Stimulated activated naive CD4-positive, alpha-beta T cell (primary cell): ENCODE data around the gene MT1B.
"Not testable (repeated sequence)": the region's sequence is repeated elsewhere in the genome, so short reads cannot be mapped to it uniquely, and the experiment has no call there.

Source experiments
- DNase-seq, 6 experiments: peaks; one replicate each; lab custom pipeline; 2025; lab: John Stamatoyannopoulos, UW

Gene MT1B

DNA sequence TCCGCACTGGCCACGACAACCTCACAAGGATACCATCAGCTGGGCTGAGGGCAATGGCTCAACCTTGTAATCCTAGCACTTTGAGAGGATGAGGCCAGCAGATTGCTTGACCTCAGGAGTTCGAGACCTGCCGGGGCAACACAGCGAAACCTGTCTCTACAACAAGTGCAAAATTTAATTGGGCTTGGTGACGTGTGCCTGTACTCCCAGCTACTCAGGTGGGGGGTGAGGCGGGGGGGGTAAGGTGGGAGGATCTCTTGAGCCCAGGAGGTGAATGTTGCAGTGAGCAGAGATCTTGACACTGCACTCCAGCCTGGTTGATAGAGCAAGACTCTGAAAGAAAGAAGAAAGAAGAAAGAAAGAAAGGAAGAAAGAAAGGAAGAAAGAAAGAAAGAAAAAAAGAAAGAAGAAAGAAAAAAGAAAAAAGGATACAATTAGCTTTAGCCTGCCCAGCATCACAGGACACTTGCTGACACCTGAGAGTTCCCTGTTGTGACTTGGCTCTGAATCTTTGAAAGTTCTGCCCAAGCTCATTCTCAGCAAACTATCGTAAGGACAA is 31.3 kb upstream of the MT1B start:
- DNase-seq = no peak

DNA sequence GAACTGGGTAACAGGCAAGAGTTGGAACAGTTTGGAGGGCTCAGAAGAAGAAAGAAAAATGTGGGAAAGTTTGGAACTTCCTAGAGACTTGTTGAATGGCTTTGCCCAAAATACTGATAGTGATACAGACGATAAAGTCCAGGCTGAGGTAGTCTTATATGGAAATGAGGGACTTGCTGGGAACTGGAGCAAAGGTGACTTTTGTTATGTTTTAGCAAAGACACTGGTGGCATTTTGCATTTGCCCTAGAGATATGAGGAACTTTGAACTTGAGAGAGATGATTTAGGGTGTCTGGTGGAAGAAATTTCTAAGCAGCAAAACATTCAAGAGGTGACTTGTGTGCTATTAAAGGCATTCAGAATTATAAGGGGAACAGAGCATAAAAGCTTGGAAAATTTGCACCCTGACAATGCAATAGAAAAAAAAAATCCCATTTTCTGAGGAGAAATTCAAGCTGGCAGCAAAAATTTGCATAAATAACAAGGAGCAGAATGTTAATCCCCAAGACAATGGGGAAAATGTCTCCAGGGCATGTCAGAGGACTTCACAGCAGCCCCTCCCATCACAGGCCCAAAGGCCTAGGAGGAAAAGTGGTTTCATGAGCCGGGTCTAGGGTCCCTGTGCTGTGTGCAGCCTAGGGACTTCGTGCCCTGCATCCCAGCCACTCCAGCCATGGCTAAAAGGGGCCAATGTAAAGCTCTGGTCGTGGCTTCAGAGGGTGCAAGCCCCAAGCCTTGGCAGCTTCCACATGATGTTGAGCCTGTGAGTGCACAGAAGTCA is 29.8 kb upstream of the MT1B start:
- not testable (repeated sequence) for DNase-seq

DNA sequence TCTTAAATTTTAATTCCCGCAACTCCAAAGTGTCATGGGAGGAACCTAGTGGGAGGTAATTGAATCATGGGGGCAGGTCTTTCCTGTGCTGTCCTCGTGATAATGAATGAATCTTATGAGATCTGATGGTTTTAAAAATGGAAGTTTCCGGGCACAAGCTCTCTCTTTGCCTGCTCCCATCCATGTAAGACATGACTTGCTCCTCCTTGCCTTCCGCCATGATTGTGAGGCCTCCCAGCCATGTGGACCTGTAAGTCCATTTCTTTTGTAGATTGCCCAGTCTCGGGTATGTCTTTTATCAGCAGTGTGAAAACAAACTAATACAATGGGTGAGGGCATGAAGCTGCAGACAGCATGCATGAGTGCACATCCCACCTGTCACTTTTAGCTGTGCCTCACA is 28.5 kb upstream of the MT1B start:
- DNase-seq = not testable (repeated sequence)

DNA sequence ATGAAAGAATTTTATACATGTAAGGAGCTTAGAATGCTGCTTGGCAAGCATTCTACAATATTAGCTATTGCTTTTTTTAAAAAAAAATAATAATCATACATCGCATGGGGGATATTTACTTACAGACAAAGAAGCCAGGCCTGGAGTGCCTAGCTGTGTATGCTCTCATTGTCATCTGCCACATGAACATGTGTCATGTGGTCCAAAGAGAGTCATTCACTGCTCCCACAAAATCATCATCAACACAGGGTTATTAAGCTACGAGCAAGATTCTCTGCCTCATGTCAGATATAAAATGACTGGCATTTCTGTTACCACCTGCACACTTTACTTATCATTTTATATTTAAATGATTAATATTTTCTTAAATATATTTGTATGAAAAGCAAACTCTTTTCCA is 28.0 kb upstream of the MT1B start:
- no peak for DNase-seq

DNA sequence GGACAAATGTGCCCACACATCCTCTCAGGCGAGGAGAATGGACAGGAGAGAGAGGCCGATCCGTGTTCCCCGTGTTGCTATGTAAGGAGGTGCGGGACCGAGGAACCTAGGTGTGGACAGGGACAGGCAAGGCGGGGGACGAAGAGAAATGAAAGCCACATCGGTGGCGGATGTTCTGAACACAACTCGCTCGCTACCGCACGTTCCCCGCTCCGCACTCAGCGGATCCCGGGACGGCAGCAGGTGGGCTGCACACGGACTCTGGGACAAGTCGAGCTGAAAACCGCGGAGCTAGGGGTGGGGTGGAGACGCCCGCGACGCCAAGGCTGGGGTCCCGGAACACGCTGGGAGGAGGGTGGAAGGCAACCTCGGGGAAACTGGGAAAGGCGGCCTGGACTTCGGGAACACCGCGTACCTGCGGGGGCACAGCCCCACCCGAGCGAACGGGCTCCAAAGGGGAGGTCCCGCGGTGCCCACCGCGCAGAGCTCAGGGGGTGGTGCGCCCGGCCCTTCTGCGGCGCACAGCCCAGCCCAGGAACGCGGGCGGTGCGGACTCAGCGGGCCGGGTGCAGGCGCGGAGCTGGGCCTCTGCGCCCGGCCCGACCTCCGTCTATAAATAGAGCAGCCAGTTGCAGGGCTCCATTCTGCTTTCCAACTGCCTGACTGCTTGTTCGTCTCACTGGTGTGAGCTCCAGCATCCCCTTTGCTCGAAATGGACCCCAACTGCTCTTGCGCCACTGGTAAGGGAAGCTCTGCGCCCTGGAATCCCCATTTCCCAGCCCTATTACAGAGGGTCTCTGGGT is 26.3 kb upstream of the MT1B start, which contains the start of gene MT1E:
MT1E (plus strand) TSS at position 642 of the 803 bp plus-strand sequence; CDS start at position 713, 71 bp downstream.
- DNase-seq = peak in 3 of 6 experiments; percentile 14 to 48 (median 27)

DNA sequence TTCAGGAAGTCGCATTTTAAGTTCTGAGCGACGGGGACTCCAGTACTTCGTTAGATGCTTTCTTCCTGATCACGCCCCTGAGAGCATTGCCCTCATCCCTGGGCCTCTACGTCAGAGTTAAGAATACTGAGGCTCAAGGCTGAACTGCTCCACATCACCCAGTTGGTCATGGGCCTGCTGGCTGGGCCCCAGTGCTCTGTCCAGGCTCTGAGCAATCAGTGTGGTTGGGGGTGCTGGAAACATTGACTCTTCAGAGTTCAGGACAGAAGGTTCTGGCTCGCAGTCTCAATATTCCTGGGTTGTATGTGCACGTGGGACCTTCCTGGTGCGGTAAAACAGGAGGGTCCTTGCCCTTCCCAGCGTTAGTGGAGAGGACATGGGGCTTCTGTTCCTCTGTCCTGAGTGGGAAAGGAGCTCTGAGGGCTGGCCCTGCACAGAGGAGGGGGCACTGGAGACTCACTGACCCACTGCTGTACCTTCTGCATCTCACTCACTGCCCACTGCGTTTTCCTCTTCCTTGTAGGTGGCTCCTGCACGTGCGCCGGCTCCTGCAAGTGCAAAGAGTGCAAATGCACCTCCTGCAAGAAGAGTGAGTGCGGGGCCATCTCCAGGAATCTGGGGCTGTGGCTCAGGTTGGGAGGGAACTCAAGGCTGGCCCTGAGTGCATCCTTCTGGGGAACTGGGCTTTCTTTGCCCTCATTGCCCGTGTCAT is 25.6 kb upstream of the MT1B start:
- no peak for DNase-seq

DNA sequence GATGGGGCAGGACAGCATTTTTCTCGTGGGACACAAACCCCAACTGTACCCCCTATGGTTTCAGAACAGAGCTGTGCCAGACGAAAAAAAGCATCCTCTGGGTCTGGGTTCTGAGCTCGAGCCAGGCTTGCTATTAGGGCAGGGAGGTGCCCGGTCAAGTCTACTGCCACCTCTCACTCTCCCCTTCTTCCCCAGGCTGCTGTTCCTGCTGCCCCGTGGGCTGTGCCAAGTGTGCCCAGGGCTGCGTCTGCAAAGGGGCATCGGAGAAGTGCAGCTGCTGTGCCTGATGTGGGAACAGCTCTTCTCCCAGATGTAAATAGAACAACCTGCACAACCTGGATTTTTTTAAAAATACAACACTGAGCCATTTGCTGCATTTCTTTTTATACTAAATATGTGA is 25.0 kb upstream of the MT1B start:
- DNase-seq = no peak

DNA sequence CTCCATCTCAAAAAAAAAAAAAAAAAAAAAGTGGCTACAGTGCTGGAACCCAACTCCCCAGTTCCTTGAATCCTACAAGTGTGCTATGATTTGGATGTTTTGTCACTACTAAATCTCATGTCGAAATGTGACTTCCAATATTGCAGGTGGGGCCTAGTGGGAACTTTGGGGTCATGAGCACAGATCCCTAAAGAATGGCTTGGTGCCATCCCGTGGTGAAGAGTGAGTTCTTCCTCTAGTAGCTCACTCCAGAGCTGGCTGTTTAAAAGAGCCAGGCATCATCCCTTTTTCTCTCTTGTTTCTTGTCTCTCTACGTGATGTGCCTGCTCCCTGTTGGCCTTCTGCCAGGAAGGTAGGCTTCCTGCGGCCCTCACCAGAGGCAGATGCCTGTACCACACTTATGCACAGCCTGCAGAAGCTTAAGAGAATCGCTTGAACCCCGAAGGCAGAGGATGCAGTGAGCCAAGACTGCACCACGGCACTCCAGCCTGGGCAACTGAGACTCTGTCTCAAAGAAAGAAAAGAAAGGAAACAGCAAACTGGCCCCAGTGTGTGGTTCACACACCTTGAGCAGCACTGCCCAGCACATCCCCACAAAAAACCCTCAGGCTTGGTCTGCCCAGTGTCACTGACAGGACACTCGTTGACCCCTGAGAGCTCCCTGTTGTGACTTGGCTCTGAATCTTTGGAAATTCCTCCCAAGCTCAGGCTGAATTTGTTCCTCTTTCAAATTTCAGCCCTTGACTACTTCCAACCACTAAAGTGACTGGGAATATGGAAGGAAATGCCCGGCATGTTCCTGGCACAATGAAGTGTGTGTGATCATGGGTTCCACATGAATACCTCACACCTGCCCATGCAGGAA is 23.0 kb upstream of the MT1B start:
- no peak for DNase-seq

DNA sequence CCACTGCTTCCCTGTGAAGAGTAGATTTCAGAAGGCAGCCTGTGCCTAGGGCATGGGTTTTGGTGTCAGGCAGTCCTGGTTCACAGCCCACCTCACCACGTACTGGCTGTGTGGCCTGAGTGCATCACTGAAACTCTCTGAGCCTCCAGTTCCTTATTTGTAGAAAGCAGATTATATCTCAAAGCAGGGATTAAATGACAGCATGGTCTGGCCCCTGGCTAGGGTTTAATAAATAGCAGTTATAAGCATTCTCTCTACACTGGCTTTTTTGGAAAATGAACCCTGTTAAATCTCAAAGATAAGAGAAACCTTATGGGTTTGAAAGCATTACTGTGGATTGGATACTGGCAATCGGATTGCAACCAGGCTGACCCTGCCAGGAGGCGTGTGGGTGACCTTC is 22.2 kb upstream of the MT1B start:
- no peak for DNase-seq

DNA sequence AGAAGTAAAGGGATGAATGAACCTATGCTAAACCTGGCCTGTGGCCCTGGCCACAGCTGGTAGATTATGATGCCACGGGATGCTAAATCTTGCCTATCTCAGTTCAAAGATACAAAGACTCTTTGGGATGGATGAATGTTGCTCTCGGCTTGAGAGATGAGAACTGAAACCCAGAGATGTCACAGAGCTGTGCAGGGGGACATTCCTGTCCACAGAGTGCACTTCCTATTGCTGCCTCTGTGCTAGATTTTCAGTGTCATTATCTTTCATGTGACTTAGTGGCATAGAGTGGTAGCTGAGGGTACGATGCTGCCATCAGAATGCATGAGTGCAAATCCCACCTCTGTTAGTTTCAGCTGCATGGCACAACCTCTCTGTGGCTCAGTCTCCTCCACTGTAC is 21.6 kb upstream of the MT1B start:
- no peak for DNase-seq

DNA sequence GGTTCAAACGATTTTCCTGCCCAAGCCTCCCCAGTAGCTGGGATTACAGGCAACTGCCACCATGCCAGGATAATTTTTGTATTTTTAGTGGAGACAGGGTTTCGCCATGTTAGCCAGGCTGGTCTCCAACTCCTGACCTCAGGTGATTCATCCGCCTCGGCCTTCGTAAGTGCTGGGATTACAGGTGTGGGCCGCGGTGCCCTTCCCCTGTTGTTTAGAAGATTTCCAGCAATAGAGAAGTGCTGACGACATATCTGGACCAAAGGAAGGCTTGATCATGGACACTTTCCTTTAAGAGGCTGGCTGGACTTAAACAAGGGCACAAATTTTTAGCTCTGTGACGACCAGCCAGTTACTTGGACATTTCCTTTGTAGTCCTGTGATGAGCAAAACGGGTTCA is 20.5 kb upstream of the MT1B start:
- no peak for DNase-seq

DNA sequence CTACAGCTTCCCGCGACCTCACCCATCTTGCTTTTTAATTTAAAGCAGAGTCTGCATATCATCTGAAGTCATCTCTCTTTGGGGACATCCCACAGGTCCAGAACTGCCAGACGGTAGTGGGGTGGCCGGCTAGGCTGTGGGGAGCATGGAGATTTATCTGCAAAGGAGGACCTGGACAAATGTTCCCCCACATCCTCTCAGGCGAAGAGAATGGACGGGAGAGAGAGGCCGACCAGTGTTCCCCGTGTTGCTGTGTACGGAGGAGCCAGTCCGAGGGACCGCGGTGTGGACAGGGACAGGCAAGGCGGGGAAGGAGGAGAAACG is 19.9 kb upstream of the MT1B start:
- DNase-seq = no peak

DNA sequence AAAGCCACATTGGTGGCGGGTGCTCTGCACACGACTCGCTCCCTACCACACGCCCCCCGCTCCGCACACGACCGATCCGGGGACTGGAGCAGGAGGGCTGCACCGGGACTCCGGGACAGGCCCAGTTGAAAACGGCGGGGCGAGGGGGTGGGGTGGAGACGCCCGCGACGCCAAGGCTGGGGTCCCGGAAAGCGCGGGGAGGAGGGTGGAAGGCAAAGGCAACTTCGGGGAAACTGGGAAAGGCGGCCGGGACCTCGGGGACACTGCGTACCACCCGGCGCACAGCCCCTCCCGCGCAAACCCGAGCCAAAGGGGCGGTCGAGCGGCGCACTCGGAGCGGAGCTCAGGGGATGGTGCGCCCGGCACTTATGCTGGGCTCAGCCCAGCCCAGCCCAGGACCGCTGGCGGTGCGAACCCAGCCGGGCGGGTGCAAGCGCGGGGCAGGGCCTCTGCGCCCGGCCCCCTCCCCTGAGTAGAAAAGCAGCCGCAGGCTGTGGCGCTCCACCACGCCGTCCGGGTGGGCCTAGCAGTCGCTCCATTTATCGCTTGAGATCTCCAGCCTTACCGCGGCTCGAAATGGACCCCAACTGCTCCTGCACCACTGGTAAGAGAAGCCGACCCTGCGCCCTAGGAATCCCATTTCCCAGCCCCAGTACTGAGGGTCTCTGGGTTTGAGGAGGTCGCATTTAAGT is 19.4 kb upstream of the MT1B start, which contains the start of gene MT1M:
MT1M (plus strand) TSS at position 504 of the 692 bp plus-strand sequence; CDS start at position 577, 73 bp downstream.
- no peak for DNase-seq

DNA sequence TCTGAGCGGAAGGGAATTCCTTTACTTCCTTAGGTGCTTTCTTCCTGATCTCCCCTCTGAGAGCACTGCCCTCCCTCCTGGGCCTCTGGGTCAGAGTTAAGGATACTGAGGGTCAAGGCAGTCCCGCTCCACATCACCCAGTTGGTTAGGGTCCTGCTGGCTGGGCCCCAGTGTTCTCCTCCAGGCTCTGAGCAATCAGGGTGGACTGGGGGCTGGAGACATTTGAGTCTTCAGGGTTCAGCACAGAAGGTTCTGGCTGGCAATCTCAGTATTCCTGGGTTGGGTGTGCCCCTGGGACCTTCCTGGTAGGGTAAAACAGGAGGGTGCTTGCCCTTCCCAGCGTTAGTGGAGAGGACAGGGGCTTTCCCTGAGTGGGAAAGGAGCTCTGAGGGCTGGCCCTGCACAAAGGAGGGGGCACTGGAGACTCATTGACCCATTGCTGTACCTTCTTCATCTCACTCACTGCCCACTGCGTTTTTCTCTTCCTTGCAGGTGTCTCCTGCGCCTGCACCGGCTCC is 18.8 kb upstream of the MT1B start:
- DNase-seq = no peak

DNA sequence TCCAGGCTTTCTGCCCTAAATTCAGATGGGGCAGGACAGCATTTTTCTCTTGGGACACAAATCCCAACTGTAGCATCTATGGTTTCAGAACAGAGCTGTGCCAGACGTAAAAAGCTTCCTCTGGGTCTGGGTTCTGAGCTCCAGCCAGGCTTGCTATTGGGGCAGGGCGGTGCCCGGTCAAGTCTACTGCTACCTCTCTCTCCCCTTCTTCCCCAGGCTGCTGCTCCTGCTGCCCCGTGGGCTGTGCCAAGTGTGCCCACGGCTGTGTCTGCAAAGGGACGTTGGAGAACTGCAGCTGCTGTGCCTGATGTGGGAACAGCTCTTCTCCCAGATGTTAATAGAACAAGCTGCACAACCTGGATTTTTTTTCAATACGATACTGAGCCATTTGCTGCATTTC is 18.2 kb upstream of the MT1B start:
- DNase-seq = no peak

DNA sequence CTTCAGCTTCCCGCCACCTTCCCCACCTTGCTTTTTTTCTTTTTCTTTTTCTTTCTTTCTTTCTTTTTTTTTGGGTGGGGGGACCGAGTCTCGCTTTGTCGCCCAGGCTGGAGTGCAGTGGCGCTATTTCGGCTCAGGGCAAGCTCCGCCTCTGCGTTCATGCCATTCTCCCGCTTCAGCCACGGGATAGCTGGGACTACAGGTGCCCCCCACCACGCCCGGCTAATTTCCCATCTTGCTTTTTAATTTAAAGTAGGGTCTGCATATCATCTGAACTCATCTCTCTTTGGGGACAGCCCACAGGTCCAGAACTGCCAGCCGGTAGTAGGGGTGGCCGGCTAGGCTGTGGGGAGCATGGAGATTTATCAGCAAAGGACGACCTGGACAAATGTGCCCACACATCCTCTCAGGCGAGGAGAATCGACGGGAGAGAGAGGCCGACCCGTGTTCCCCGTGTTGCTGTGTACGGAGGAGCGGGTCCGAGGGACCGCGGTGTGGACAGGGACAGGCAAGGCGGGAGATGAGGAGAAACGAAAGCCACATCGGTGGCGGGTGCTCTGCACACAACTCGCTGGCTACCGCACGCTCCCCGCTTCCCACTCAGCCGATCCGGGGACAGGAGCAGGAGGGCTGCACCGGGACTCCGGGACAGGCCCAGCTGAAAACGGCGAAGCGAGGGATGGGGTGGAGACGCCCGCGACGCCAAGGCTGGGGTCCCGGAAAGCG is 16.8 kb upstream of the MT1B start:
- DNase-seq = no peak

DNA sequence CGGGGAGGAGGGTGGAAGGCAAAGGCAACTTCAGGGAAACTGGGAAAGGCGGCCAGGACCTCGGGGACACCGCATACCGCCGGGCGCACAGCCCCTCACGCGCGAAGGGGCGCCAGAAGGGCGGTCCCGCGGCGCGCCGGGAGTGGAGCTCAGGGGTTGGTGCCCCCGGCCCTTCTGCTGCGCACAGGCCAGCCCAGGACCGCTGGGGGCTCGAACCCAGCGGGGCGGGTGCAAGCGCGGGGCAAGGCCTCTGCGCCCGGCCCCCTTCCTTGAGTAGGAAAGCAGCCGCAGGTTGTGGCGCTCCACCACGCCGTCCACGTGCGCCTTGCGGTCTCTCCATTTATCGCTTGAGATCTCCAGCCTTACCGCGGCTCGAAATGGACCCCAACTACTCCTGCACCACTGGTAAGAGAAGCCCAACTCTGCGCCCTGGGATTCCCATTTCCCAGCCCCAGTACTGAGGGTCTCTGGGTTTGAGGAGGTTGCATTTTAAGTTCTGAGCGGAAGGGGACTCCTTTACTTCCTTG is 16.2 kb upstream of the MT1B start:
- DNase-seq = no peak

DNA sequence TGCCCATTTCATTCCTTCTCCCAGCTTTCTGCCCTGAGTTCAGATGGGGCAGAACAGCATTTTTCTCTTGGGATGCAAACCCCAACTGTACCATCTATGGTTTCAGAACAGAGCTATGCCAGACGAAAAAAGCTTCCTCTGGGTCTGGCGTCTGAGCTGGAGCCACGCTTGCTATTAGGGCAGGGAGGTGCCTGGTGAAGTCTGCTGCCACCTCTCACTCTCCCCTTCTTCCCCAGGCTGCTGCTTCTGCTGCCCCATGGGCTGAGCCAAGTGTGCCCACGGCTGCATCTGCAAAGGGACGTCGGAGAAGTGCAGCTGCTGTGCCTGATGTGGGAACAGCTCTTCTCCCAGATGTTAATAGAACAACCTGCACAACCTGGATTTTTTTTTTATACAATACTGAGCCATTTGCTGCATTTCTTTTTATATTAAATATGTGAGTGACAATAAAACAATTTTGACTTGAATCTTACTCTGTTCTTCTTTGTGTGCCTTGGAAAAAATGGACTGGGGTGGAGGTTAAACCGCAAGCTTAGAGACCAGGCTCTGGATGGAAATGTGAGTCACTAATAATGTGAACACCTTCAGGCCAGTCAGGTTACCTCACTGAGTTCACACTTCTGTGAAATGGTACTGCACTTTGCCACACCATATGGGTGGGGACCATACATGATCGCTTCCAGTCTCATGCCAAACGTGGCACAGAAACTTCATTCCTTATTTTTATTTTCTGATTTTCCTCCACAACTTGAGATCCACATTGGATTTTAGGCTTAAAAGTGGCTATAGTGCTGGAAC is 14.9 kb upstream of the MT1B start:
- no peak for DNase-seq
